ENCODE data around the gene SFN.

SFN gene

DNA sequence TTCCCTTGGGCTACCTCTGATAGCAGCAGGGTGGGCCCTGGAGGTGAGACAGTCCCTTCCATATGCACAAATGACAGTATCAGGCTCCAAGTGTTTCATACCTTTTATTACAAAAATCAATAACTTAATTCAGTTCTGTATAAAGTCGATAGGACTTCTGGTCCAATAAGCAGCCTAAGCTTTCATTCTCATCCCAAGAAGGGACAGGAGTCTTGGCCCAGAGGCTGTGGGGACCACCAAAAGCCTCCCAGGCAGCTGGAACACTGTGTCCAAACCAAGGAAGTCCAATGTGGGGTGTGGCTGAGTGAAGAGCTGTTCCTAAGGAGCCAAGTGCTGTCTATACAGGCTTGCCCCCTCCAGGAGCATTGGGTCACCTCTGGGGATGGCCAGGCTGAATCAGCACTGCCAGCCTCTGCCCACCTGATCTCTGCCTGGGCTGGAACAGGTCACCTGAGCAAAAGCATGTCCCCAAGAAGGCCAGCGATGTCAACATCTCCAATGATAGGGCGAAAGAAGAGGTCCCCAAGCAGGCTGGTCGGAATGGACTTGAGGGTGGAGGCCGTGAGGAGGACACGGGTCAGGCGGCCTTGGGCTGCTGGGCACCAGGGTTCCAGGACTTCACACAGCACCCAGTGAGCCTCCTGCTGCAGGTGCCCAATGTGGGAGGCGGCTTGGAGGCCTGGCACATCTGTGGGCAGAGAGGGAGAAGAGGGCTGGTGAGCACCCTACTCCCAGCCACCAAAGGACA, 48.6 kb downstream of the SFN start:
- DNase-seq (ENCODE audit: low spot score), result no peak

DNA sequence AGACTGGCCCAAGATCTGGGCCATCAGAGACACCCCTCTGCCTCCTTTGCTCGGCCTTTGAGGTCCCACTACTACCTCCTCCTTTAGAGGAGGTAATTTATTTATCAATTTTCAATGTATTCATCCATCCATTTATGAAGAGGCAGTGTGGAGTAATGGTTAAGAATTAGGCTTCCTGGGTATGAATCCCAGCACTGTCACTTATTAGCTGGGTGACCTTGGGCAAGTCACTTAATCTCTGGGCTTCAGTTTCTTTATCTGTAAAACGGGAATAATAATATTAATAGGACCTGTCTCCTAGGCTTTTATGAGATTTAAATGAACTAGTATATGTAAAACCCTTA, 49.2 kb downstream of the SFN start:
- no peak for DNase-seq (ENCODE audit: low spot score)

DNA sequence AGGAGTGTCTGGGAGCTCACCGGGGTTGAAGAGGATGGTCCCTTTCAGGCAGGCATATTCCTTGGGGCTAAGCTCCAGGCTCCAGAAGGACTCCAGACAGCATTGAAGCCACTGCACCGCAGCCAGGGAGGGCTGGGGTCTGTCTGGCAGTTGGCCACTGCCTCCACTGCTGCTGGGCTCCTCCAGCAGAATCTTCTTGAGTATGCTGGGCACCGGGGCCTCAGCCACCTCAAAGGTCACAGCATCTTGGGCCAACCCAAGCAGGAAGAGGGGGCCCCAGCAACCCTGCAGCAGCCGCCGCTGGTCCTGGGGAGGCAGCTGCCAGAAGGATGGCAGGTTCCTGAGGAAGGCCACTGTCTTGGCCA, 50.4 kb downstream of the SFN start:
- no peak for DNase-seq (ENCODE audit: low spot score)

Measured in left forelimb (tissue), 1 donor.